HG03025 (cell line): ENCODE measurements around the gene SLC25A13.
"Not testable (repeated sequence)": the region's sequence is repeated elsewhere in the genome, so short reads cannot be mapped to it uniquely, and the experiment has no call there.

Experiments
- ATAC-seq: cut with Tn5 transposase; IDR thresholded peaks from one replicate; pipeline ENCODE4 v1.9.1; 2021; ENCODE audit warnings: mild to moderate bottlenecking, moderate library complexity; ENCODE audit not compliant: unreplicated experiment, low FRiP score

The SLC25A13 gene

GRCh38 chr7:96177353-96177752 lies 144.5 kb downstream of the SLC25A13 start:
- no peak for ATAC-seq

GRCh38 chr7:96174812-96175211 lies 147.1 kb downstream of the SLC25A13 start:
- ATAC-seq: no peak

- no peak for ATAC-seq
Observed at GRCh38 chr7:96173781-96174180, 148.1 kb downstream of the SLC25A13 start.

GRCh38 chr7:96169439-96169838 lies 152.5 kb downstream of the SLC25A13 start:
- no peak for ATAC-seq

- ATAC-seq: no peak
Observed at GRCh38 chr7:96167424-96167823, 154.5 kb downstream of the SLC25A13 start.

- ATAC-seq: no peak
Observed at GRCh38 chr7:96161897-96162296, 160.0 kb downstream of the SLC25A13 start.

- no peak for ATAC-seq
Observed at GRCh38 chr7:96157856-96158255, 164.0 kb downstream of the SLC25A13 start.

- not testable (repeated sequence) for ATAC-seq
Observed at GRCh38 chr7:96154506-96154905, 167.4 kb downstream of the SLC25A13 start.

GRCh38 chr7:96152706-96153105 lies 169.2 kb downstream of the SLC25A13 start:
- no peak for ATAC-seq

GRCh38 chr7:96151889-96152288 lies 170.0 kb downstream of the SLC25A13 start:
- ATAC-seq: no peak

GRCh38 chr7:96144260-96144526 lies 177.7 kb downstream of the SLC25A13 start:
- no peak for ATAC-seq

GRCh38 chr7:96143495-96144259 lies 178.2 kb downstream of the SLC25A13 start:
- no peak for ATAC-seq

- no peak for ATAC-seq
Observed at GRCh38 chr7:96136600-96137239, 185.2 kb downstream of the SLC25A13 start.

GRCh38 chr7:96135241-96135640 lies 186.7 kb downstream of the SLC25A13 start:
- no peak for ATAC-seq

- ATAC-seq: no peak
Observed at GRCh38 chr7:96131525-96131924, 190.4 kb downstream of the SLC25A13 start.

GRCh38 chr7:96127746-96128145 lies 194.2 kb downstream of the SLC25A13 start:
- no peak for ATAC-seq

GRCh38 chr7:96126382-96126781 lies 195.5 kb downstream of the SLC25A13 start:
- ATAC-seq: no peak

GRCh38 chr7:96122746-96123145 lies 199.2 kb downstream of the SLC25A13 start:
- ATAC-seq: no peak

GRCh38 chr7:96121752-96122151 lies 200.1 kb downstream of the SLC25A13 start:
- ATAC-seq: no peak

GRCh38 chr7:96120445-96121225 lies 201.3 kb downstream of the SLC25A13 start:
- ATAC-seq: no peak

- ATAC-seq: no peak
Observed at GRCh38 chr7:96118449-96119001, 203.4 kb downstream of the SLC25A13 start.
